Measurements from ENCODE around the gene NTHL1.

DNA sequence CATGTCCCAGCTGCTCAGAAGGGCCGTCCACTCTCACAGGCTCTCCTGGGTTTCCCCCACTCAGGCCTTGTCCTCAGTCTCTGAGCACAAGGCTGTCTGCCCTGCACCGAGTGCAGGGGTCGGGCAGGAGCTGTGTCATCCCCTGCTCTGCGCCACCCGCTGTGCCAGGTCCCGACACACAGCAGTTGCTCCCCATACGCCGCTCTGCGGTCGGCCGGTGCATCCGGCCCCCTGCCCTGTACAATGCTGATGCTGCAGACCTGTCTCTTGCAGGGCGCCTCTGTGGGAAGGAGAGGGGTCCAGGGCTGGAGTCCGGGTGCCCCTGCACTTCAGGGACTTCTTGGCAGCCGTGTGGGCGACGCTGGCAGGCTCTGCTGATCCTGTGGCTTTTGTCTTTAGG, 6.3 kb upstream of the NTHL1 start:
- TF ChIP-seq, protein P1, sequence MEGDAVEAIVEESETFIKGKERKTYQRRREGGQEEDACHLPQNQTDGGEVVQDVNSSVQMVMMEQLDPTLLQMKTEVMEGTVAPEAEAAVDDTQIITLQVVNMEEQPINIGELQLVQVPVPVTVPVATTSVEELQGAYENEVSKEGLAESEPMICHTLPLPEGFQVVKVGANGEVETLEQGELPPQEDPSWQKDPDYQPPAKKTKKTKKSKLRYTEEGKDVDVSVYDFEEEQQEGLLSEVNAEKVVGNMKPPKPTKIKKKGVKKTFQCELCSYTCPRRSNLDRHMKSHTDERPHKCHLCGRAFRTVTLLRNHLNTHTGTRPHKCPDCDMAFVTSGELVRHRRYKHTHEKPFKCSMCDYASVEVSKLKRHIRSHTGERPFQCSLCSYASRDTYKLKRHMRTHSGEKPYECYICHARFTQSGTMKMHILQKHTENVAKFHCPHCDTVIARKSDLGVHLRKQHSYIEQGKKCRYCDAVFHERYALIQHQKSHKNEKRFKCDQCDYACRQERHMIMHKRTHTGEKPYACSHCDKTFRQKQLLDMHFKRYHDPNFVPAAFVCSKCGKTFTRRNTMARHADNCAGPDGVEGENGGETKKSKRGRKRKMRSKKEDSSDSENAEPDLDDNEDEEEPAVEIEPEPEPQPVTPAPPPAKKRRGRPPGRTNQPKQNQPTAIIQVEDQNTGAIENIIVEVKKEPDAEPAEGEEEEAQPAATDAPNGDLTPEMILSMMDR (IDR thresholded peaks at IDR 0.05; ENCODE audit: extremely low read depth in 1 of 2, insufficient read depth in 1 of 2, low read depth in 1 of 2, low read length in 2 of 2), result no peak
- TF ChIP-seq POLR2A (IDR thresholded peaks at IDR 0.05; ENCODE audit: low read depth, low read length), result no peak
- TF ChIP-seq JUN (IDR thresholded peaks at IDR 0.05; ENCODE audit: borderline replicate concordance, insufficient read depth, insufficient read length, low read depth), result no peak

All from endothelial cell of umbilical vein (primary cell).